ENCODE measurements around the gene RELN. TPM values are rescaled to one million over a fixed set of nuclear protein-coding genes. Genes with fewer than 3 reads are reported as not detected.
A peak's percentile ranks its signal among the peaks of the same experiment; 100 is the strongest.
"Not testable (repeated sequence)": the region's sequence is repeated elsewhere in the genome, so short reads cannot be mapped to it uniquely, and the experiment has no call there.

RELN gene
- 0.13 TPM in 1 of 2 replicates, not detected in the other for total RNA-seq

GRCh38 chr7:103989200-103989784 lies at the start of gene RELN:
Gene RELN (minus strand): TSS chr7:103989658. CDS start chr7:103989356, 302 bp downstream.
- FAIRE-seq (no peak), DNase-seq (ENCODE audit: low read depth) (no peak)
- Histone ChIP-seq H3K27me3 (ENCODE audit: control insufficient read depth, insufficient read depth, low read length) (peaks cover 26% of the 10 kb centered on the region), H3K4me3 (ENCODE audit: low read depth, low read length) (peak within 1 kb of the TSS; percentile 16), H3K36me3 (ENCODE audit: control insufficient read depth, insufficient read depth, low read length) (no peaks in the 10 kb centered on the region)
- TF ChIP-seq CTCF (IDR thresholded peaks at IDR 0.05; ENCODE audit: insufficient read depth, low read length, severe bottlenecking), result no peak

GRCh38 chr7:104038136-104038535 lies 48.7 kb upstream of the RELN start:
- no peak for TF ChIP-seq CTCF (IDR thresholded peaks at IDR 0.05; ENCODE audit: insufficient read depth, low read length, severe bottlenecking)
- Histone ChIP-seq H3K4me3 (ENCODE audit: low read depth, low read length) (no peak overlapping the region), H3K36me3 (ENCODE audit: control insufficient read depth, insufficient read depth, low read length) (no peaks in the 10 kb centered on the region), H3K27me3 (ENCODE audit: control insufficient read depth, insufficient read depth, low read length) (no peaks in the 10 kb centered on the region)
- FAIRE-seq (no peak), DNase-seq (ENCODE audit: low read depth) (no peak)

- not testable (repeated sequence) for DNase-seq (ENCODE audit: low read depth); H3K36me3 ChIP-seq (ENCODE audit: control insufficient read depth, insufficient read depth, low read length); FAIRE-seq
Observed at GRCh38 chr7:104036889-104037288, 47.4 kb upstream of the RELN start.

GRCh38 chr7:104035351-104035750 lies 45.9 kb upstream of the RELN start:
- no peak for FAIRE-seq
- no peak for TF ChIP-seq CTCF (IDR thresholded peaks at IDR 0.05; ENCODE audit: insufficient read depth, low read length, severe bottlenecking)

More at GRCh38 chr7:104036889-104037288, 47.4 kb upstream of the RELN start:
- H3K4me3 ChIP-seq (ENCODE audit: low read depth, low read length); H3K27me3 ChIP-seq (ENCODE audit: control insufficient read depth, insufficient read depth, low read length): not testable (repeated sequence)

GRCh38 chr7:104034679-104035078 lies 45.2 kb upstream of the RELN start:
- no peaks in the 10 kb centered on the region for H3K36me3 ChIP-seq (ENCODE audit: control insufficient read depth, insufficient read depth, low read length)
- no peak for TF ChIP-seq CTCF (IDR thresholded peaks at IDR 0.05; ENCODE audit: insufficient read depth, low read length, severe bottlenecking)
- FAIRE-seq (no peak), DNase-seq (ENCODE audit: low read depth) (no peak)
- no peak overlapping the region for H3K4me3 ChIP-seq (ENCODE audit: low read depth, low read length)
- H3K27me3 ChIP-seq (ENCODE audit: control insufficient read depth, insufficient read depth, low read length), result no peaks in the 10 kb centered on the region

More at GRCh38 chr7:104035351-104035750, 45.9 kb upstream of the RELN start:
- DNase-seq (ENCODE audit: low read depth), result no peak
- Histone ChIP-seq H3K27me3 (ENCODE audit: control insufficient read depth, insufficient read depth, low read length) (no peaks in the 10 kb centered on the region), H3K36me3 (ENCODE audit: control insufficient read depth, insufficient read depth, low read length) (no peaks in the 10 kb centered on the region), H3K4me3 (ENCODE audit: low read depth, low read length) (no peak overlapping the region)

GRCh38 chr7:104033837-104034236 lies 44.4 kb upstream of the RELN start:
- no peak for TF ChIP-seq CTCF (IDR thresholded peaks at IDR 0.05; ENCODE audit: insufficient read depth, low read length, severe bottlenecking)
- DNase-seq (ENCODE audit: low read depth) (no peak), FAIRE-seq (no peak)
- no peaks in the 10 kb centered on the region for H3K27me3 ChIP-seq (ENCODE audit: control insufficient read depth, insufficient read depth, low read length)
- H3K4me3 ChIP-seq (ENCODE audit: low read depth, low read length), result no peak overlapping the region
- no peaks in the 10 kb centered on the region for H3K36me3 ChIP-seq (ENCODE audit: control insufficient read depth, insufficient read depth, low read length)
